Nephron progenitor cell (in vitro differentiated cells): Measurements from ENCODE around the gene QSOX2.

Source experiments
- DNase-seq: peaks from one replicate; pipeline ENCODE4 v3.0.0; 2021
- H3K27ac Mint-ChIP-seq: 2 replicates; pipeline ENCODE4 v1.8.0; 2021; ENCODE audit warnings: mild to moderate bottlenecking, moderate library complexity, mixed read lengths
- H3K27me3 Mint-ChIP-seq: 2 replicates; pipeline ENCODE4 v1.8.0; 2021; ENCODE audit warnings: mild to moderate bottlenecking, low read depth, mixed read lengths; ENCODE audit not compliant: poor library complexity
- H3K36me3 Mint-ChIP-seq: 2 replicates; pipeline ENCODE4 v1.8.0; 2021; ENCODE audit warnings: low read depth, mixed read lengths
- H3K4me1 Mint-ChIP-seq: 2 replicates; pipeline ENCODE4 v1.8.0; 2021; ENCODE audit warnings: mixed read lengths
- H3K4me3 Mint-ChIP-seq: 2 replicates; pipeline ENCODE4 v1.8.0; 2021; ENCODE audit warnings: mild to moderate bottlenecking, moderate library complexity, mixed read lengths
- H3K9me3 Mint-ChIP-seq: 2 replicates; pipeline ENCODE4 v1.8.0; 2021; ENCODE audit warnings: mild to moderate bottlenecking, moderate library complexity, mixed read lengths
- TF ChIP-seq, protein P1 (sequence below): fragments of 200-600 bp; sonication (generic); IDR thresholded peaks from 2 replicates; pipeline ENCODE4 v1.5.0; 2021; ENCODE audit warnings: antibody characterized with exemption

The QSOX2 gene

DNA sequence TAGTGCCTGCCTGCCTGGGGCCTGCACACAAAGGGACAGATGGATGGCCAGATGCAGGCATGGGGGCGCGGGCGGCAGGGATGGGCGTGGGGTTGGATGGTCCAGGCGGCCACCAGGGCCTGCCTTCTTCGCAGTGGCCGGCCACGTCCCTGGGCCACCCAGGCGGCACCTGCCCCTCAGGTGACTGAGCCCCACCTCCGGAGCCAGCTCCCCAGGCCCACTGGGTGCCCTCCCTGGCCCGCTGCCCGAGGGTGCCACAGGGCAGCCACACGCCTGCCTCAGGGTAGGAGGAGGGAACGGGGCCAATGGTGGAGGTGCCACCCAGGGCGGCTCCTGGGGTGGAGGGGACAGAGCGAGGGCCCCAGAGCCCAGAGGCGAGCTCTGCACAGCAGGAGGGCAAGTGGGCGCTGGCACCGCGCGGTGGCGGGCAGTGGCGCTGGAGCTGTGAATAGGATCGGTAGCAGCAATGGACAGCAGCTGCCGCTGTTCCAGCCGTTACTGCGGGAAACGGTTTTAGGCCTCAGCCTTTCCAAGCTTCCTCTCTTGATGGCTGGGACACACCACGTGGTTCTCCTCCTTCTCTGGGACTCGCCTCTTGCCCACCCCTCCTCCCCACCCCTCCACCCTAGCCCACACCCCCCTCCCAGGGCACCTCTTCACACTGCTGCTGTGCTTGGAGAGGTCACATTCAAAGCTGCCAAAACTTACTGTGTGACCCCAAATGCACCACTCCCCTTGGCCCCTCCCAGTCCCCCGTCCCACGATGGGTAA lies 59.8 kb downstream of the QSOX2 start:
- Mint-ChIP-seq H3K9me3 (no peaks in the 10 kb centered on the region), H3K27ac (no peak overlapping the region), H3K27me3 (peaks cover 74% of the 10 kb centered on the region)

DNA sequence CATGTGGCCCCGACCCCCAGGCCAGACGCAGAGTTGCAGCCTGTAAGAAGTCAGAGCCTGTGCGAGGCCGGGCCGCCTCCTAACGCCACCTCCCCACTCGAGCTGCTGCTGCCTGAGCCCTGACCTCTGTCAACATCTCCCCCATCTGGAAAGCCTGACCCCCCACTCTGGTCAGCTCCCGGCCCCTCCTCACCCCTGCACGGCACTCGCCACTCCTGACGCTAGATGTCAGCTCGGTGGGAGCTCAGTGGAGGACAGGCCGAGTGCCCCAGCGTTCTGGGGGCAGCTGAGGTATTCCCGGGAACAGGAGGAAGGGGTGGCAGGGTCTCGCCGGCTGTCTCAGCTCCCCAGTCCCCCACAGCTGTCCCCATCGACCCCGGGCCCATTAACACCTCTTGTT lies 60.5 kb downstream of the QSOX2 start:
- no peak overlapping the region for H3K4me3 Mint-ChIP-seq
- H3K27ac Mint-ChIP-seq: no peak overlapping the region
- H3K36me3 Mint-ChIP-seq: no peaks in the 10 kb centered on the region
- no peak for DNase-seq
- H3K9me3 Mint-ChIP-seq: no peaks in the 10 kb centered on the region
- peaks cover 27% of the 10 kb centered on the region for H3K4me1 Mint-ChIP-seq
- TF ChIP-seq, protein P1, sequence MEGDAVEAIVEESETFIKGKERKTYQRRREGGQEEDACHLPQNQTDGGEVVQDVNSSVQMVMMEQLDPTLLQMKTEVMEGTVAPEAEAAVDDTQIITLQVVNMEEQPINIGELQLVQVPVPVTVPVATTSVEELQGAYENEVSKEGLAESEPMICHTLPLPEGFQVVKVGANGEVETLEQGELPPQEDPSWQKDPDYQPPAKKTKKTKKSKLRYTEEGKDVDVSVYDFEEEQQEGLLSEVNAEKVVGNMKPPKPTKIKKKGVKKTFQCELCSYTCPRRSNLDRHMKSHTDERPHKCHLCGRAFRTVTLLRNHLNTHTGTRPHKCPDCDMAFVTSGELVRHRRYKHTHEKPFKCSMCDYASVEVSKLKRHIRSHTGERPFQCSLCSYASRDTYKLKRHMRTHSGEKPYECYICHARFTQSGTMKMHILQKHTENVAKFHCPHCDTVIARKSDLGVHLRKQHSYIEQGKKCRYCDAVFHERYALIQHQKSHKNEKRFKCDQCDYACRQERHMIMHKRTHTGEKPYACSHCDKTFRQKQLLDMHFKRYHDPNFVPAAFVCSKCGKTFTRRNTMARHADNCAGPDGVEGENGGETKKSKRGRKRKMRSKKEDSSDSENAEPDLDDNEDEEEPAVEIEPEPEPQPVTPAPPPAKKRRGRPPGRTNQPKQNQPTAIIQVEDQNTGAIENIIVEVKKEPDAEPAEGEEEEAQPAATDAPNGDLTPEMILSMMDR: no peak
- H3K27me3 Mint-ChIP-seq: peaks cover 70% of the 10 kb centered on the region

More for the DNA sequence above, 59.8 kb downstream of the QSOX2 start:
- Mint-ChIP-seq H3K36me3 (no peaks in the 10 kb centered on the region), H3K4me1 (peaks cover 24% of the 10 kb centered on the region), H3K4me3 (no peak overlapping the region)
- TF ChIP-seq, protein P1: no peak
- DNase-seq: no peak

DNA sequence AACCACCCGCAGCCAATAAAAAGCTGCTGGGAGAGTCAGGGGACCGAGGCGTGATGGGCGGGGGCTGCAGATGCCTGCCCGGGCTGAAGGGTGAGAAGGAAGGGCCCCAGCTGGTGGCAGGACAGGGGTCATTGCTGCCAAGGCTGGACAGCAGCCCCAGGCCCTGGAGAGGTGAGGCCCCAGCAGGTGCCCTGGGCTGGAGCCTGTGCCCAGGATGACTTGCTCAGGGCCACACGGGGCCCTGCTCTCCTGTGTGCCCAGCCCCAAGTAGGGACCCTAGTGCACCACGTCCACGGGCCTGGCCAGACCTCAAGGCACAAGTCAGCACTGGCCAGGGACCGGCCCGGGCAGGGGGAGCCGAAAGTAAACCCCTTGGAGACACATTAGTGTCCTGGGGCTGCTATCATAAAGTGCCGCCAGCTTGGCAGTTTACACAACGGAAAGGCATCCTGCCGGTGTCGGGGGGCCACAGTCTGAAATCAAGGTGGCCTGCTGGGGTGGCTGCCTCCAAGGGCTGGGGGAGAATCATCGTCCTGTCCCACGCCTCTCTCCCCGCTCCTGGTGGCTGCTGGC lies 62.7 kb downstream of the QSOX2 start:
- DNase-seq: no peak
- Mint-ChIP-seq H3K4me3 (no peak overlapping the region), H3K36me3 (no peaks in the 10 kb centered on the region), H3K9me3 (no peaks in the 10 kb centered on the region), H3K4me1 (peaks cover 24% of the 10 kb centered on the region), H3K27me3 (peaks cover 64% of the 10 kb centered on the region), H3K27ac (no peak overlapping the region)
- TF ChIP-seq, protein P1: no peak

DNA sequence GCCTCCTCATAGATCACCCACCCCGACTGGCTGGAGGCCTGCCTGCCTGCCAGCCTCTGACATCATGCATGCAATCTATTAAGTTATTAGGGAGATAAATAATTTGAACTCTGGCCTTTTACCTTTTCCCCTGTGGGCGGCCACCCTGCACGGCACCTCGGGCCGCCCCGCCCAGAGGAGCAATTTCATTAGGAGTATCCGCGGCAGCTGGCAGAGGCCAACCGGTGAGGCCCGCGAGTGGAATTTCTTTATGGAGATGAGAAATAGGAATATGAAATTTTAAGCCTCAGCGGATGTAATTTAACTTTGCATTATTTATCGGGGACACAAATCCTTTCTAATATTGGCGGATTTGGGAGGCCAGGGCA lies 63.2 kb downstream of the QSOX2 start:
- no peaks in the 10 kb centered on the region for H3K9me3 Mint-ChIP-seq
- H3K4me1 Mint-ChIP-seq: peaks cover 26% of the 10 kb centered on the region
- DNase-seq: no peak
- peaks cover 58% of the 10 kb centered on the region for H3K27me3 Mint-ChIP-seq
- no peaks in the 10 kb centered on the region for H3K36me3 Mint-ChIP-seq
- H3K4me3 Mint-ChIP-seq: no peak overlapping the region
- TF ChIP-seq, protein P1: no peak
- H3K27ac Mint-ChIP-seq: no peak overlapping the region

DNA sequence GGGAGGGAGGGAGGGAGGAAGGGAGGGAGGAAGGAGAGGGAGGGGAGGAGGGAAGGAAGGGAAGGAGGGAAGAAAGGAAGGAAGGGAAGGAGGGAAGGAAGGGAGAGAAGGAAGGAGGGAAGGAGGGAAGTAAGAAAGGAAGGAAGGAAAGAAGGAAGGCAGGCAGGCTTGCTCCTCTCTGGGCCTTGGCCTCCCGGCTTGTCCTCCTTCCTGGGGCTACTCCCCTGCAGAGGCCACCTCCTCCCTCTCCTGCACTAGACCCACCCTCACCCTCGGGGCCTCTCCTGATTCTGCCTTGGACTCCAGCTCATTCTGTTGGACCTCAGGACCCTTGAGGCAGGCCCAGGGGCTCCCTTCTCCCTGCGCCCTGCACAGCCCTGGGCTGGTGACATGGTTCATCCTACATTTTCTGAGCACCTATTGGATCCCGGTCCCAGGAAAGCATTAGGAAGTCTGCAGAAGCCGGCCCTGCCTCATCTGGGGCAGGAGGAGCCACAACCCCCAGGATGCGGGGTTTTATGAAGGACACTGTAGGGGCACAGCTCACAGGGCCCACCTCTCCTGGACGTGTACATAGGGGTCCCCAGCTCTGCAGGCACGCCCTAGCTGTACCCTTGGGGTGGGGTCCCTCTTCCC lies 63.7 kb downstream of the QSOX2 start:
- no peaks in the 10 kb centered on the region for H3K36me3 Mint-ChIP-seq
- TF ChIP-seq, protein P1: no peak
- H3K27me3 Mint-ChIP-seq: peaks cover 56% of the 10 kb centered on the region
- H3K9me3 Mint-ChIP-seq: no peaks in the 10 kb centered on the region
- no peak overlapping the region for H3K27ac Mint-ChIP-seq
- DNase-seq: no peak
- peaks cover 29% of the 10 kb centered on the region for H3K4me1 Mint-ChIP-seq
- no peak overlapping the region for H3K4me3 Mint-ChIP-seq
